Activated CD4-positive, alpha-beta T cell treated with anti-CD3 and anti-CD28 coated beads, Interleukin-2, amount 50 U/mL, for 48 hours (primary cell): ENCODE results near the gene DGKG.

Experiments
- DNase-seq, 2 experiments: peaks; one replicate each; pipeline ENCODE4 v3.0.0-alpha.2; 2020

Gene DGKG

GRCh38 chr3:186236357-186237020 is 125.5 kb downstream of the DGKG start:
- DNase-seq: no peak

- no peak for DNase-seq
Measured at GRCh38 chr3:186235554-186235953, 126.5 kb downstream of the DGKG start.

GRCh38 chr3:186234152-186234551 is 127.9 kb downstream of the DGKG start:
- no peak for DNase-seq

- DNase-seq: no peak
Measured at GRCh38 chr3:186226482-186226881, 135.6 kb downstream of the DGKG start.

- DNase-seq: no peak
Measured at GRCh38 chr3:186225603-186226002, 136.4 kb downstream of the DGKG start.

GRCh38 chr3:186224041-186224610 is 137.9 kb downstream of the DGKG start:
- no peak for DNase-seq

- no peak for DNase-seq
Measured at GRCh38 chr3:186223476-186223875, 138.6 kb downstream of the DGKG start.

GRCh38 chr3:186221760-186222378 is 140.2 kb downstream of the DGKG start:
- DNase-seq: no peak

GRCh38 chr3:186220911-186221645 is 141.0 kb downstream of the DGKG start:
- DNase-seq: no peak

GRCh38 chr3:186220365-186220764 is 141.7 kb downstream of the DGKG start:
- no peak for DNase-seq

- no peak for DNase-seq
Measured at GRCh38 chr3:186219211-186219638, 142.8 kb downstream of the DGKG start.

GRCh38 chr3:186218421-186218820 is 143.6 kb downstream of the DGKG start:
- DNase-seq: no peak

GRCh38 chr3:186217820-186218164 is 144.2 kb downstream of the DGKG start:
- DNase-seq: no peak

- no peak for DNase-seq
Measured at GRCh38 chr3:186216900-186217819, 144.9 kb downstream of the DGKG start.

GRCh38 chr3:186214670-186215069 is 147.4 kb downstream of the DGKG start:
- no peak for DNase-seq

GRCh38 chr3:186213946-186214345 is 148.1 kb downstream of the DGKG start:
- DNase-seq: no peak

- DNase-seq: no peak
Measured at GRCh38 chr3:186212611-186213010, 149.4 kb downstream of the DGKG start.

- no peak for DNase-seq
Measured at GRCh38 chr3:186210852-186211500, 151.1 kb downstream of the DGKG start.

GRCh38 chr3:186209810-186210752 is 152.0 kb downstream of the DGKG start:
- no peak for DNase-seq

- no peak for DNase-seq
Measured at GRCh38 chr3:186208296-186208989, 153.6 kb downstream of the DGKG start.
